ENCODE measurements around the gene EYS.

GRCh38 chr6:64347411-64347810, 1359.6 kb downstream of the EYS start:
- TF ChIP-seq CTCF (IDR thresholded peaks at IDR 0.05; ENCODE audit: low read depth, low read length, poor library complexity, severe bottlenecking) = no peak
- TF ChIP-seq EZH2phosphoT487 (IDR thresholded peaks at IDR 0.05; ENCODE audit: borderline replicate concordance, low read length) = no peak
